ENCODE data around the gene THBS1.

THBS1 gene

GRCh38 chr15:39579487-39580116 is 1.3 kb upstream of the THBS1 start:
- no peak for ATAC-seq

GRCh38 chr15:39580117-39580484 is 778 bp upstream of the THBS1 start:
- TF ChIP-seq PATZ1 (CRISPR knock-in tag; IDR thresholded peaks at IDR 0.05; ENCODE audit: borderline replicate concordance) (no peak), ZC3H10 (CRISPR knock-in tag; IDR thresholded peaks at IDR 0.05) (no peak)
- peak; percentile 80 for ATAC-seq

More at GRCh38 chr15:39579487-39580116, 1.3 kb upstream of the THBS1 start:
- TF ChIP-seq CSDC2 (CRISPR knock-in tag; IDR thresholded peaks at IDR 0.05) (no peak), ZNF8 (CRISPR knock-in tag; IDR thresholded peaks at IDR 0.05) (no peak), ESRRG (CRISPR knock-in tag; IDR thresholded peaks at IDR 0.05) (no peak), PATZ1 (CRISPR knock-in tag; IDR thresholded peaks at IDR 0.05; ENCODE audit: borderline replicate concordance) (no peak), ZNF70 (CRISPR knock-in tag; IDR thresholded peaks at IDR 0.05) (no peak), GLIS3 (CRISPR knock-in tag; IDR thresholded peaks at IDR 0.05) (no peak)

DNA sequence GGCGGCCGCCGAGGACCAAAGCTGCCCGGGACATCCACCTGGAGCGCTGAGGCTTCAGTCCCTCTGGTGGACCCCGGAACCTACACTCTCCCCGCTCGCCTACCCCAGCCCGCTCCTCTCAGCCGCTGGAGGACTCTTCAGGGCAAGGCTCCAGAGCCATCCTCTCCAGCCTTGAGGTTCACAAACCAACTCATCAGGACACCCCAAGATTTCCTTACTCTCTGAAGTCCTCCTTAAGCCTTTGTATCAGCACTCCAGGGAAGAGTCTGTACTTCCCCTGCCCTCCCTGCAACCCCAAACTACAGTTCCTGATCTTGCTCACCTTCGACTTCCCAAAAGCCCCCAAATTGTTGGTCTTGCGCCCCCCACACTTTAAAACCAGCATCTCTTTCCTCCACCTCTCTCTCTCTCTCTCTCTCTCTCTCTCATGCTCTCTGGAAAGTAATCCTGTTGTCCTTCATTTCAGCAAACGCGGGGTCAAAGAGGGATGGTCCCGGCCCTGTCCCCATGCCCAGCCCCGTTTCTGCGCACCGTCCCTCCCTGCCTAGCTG is 438 bp downstream of the THBS1 start:
- ATAC-seq = no peak; the same call in 2 of the 3 replicates
- TF ChIP-seq, protein P1, sequence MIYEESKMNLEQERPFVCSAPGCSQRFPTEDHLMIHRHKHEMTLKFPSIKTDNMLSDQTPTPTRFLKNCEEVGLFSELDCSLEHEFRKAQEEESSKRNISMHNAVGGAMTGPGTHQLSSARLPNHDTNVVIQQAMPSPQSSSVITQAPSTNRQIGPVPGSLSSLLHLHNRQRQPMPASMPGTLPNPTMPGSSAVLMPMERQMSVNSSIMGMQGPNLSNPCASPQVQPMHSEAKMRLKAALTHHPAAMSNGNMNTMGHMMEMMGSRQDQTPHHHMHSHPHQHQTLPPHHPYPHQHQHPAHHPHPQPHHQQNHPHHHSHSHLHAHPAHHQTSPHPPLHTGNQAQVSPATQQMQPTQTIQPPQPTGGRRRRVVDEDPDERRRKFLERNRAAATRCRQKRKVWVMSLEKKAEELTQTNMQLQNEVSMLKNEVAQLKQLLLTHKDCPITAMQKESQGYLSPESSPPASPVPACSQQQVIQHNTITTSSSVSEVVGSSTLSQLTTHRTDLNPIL (CRISPR knock-in tag; IDR thresholded peaks at IDR 0.05; ENCODE audit: low read depth) = no peak
- TF ChIP-seq TOX (CRISPR knock-in tag; IDR thresholded peaks at IDR 0.05; ENCODE audit: borderline replicate concordance) = no peak
- no peak for TF ChIP-seq BACH2 (CRISPR knock-in tag; IDR thresholded peaks at IDR 0.05; ENCODE audit: borderline replicate concordance)
- TF ChIP-seq ISL1 (CRISPR knock-in tag; IDR thresholded peaks at IDR 0.05) = no peak
- no peak for TF ChIP-seq TCF4 (CRISPR knock-in tag; IDR thresholded peaks at IDR 0.05; ENCODE audit: borderline replicate concordance)
- no peak for TF ChIP-seq CSDC2 (CRISPR knock-in tag; IDR thresholded peaks at IDR 0.05)

DNA sequence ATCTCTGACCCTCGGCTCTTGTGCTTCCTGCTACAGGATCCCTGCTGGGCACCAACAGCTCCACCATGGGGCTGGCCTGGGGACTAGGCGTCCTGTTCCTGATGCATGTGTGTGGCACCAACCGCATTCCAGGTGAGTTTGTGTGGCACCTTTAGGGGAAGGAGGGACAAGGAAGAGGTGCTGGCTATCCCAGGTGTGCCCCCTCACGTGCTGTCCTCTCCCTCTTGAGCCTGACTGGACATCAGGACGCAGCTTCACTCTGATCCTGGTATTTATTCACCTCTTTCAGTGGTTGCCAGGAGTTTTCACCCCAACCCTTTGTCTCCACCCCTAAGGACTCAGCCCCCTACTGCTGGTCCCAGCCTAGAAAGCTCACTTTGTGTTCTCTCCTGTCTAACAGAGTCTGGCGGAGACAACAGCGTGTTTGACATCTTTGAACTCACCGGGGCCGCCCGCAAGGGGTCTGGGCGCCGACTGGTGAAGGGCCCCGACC is 960 bp downstream of the THBS1 start:
- no peak for TF ChIP-seq SNAI2 (CRISPR knock-in tag; IDR thresholded peaks at IDR 0.05)
- no peak for TF ChIP-seq ARNTL (CRISPR knock-in tag; IDR thresholded peaks at IDR 0.05; ENCODE audit: borderline replicate concordance, low read depth)
- TF ChIP-seq ZNF565 (CRISPR knock-in tag; conservative IDR thresholded peaks at IDR 0.05; ENCODE audit: low read depth) = no peak
- no peak for TF ChIP-seq ZNF70 (CRISPR knock-in tag; IDR thresholded peaks at IDR 0.05)
- peak; percentile 57 for ATAC-seq

DNA sequence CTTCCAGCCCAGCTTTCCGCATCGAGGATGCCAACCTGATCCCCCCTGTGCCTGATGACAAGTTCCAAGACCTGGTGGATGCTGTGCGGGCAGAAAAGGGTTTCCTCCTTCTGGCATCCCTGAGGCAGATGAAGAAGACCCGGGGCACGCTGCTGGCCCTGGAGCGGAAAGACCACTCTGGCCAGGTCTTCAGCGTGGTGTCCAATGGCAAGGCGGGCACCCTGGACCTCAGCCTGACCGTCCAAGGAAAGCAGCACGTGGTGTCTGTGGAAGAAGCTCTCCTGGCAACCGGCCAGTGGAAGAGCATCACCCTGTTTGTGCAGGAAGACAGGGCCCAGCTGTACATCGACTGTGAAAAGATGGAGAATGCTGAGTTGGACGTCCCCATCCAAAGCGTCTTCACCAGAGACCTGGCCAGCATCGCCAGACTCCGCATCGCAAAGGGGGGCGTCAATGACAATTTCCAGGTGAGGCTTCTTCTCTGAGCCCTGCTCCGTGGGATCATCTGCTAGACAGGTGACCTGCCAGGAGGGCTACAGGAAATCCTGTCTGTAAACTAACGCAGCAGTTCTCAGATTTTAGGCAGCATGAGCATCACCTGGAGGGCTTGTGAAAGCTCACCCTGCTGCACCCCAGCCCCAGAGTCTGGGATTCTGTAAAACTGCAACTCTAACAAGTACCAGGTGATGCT is 1.6 kb downstream of the THBS1 start:
- no peak for ATAC-seq
- TF ChIP-seq ESRRG (CRISPR knock-in tag; IDR thresholded peaks at IDR 0.05) (no peak), BACH2 (CRISPR knock-in tag; IDR thresholded peaks at IDR 0.05; ENCODE audit: borderline replicate concordance) (no peak), GLIS3 (CRISPR knock-in tag; IDR thresholded peaks at IDR 0.05) (no peak), TCF4 (CRISPR knock-in tag; IDR thresholded peaks at IDR 0.05; ENCODE audit: borderline replicate concordance) (no peak), ZNF70 (CRISPR knock-in tag; IDR thresholded peaks at IDR 0.05) (no peak), ZFP3 (CRISPR knock-in tag; IDR thresholded peaks at IDR 0.05) (no peak), CSDC2 (CRISPR knock-in tag; IDR thresholded peaks at IDR 0.05) (no peak), ZNF565 (CRISPR knock-in tag; conservative IDR thresholded peaks at IDR 0.05; ENCODE audit: low read depth) (no peak), SNAI2 (CRISPR knock-in tag; IDR thresholded peaks at IDR 0.05) (no peak), ZFP30 (CRISPR knock-in tag; IDR thresholded peaks at IDR 0.05) (no peak), ZNF8 (CRISPR knock-in tag; IDR thresholded peaks at IDR 0.05) (no peak), TOX (CRISPR knock-in tag; IDR thresholded peaks at IDR 0.05; ENCODE audit: borderline replicate concordance) (no peak)
- TF ChIP-seq, protein P2, sequence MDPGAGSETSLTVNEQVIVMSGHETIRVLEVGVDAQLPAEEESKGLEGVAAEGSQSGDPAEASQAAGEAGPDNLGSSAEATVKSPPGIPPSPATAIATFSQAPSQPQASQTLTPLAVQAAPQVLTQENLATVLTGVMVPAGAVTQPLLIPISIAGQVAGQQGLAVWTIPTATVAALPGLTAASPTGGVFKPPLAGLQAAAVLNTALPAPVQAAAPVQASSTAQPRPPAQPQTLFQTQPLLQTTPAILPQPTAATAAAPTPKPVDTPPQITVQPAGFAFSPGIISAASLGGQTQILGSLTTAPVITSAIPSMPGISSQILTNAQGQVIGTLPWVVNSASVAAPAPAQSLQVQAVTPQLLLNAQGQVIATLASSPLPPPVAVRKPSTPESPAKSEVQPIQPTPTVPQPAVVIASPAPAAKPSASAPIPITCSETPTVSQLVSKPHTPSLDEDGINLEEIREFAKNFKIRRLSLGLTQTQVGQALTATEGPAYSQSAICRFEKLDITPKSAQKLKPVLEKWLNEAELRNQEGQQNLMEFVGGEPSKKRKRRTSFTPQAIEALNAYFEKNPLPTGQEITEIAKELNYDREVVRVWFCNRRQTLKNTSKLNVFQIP (CRISPR knock-in tag; IDR thresholded peaks at IDR 0.05; ENCODE audit: borderline replicate concordance, low read depth) = no peak
- TF ChIP-seq, protein P1 (CRISPR knock-in tag; IDR thresholded peaks at IDR 0.05; ENCODE audit: low read depth) = no peak

Data from SK-N-SH treated with all-trans-retinoic acid at 6 μM for 48 hours (cell line).